ENCODE data around the gene TMEM161A. TPM values are rescaled to one million over a fixed set of nuclear protein-coding genes. Genes with fewer than 3 reads are reported as not detected.

The TMEM161A gene
- total and polyA plus RNA-seq, 2 of the 13 experiments (the other 11 are each of a cell fraction or from before 2014, with no cell fraction given): 25.9 to 31.4 TPM

- no peak for TF ChIP-seq ZNF276 (CRISPR knock-in tag; IDR thresholded peaks at IDR 0.05; ENCODE audit: low read depth)
- TF ChIP-seq ZNF703 (CRISPR knock-in tag; IDR thresholded peaks at IDR 0.05; ENCODE audit: borderline replicate concordance): no peak
- no peak for TF ChIP-seq NFYB (CRISPR knock-in tag; IDR thresholded peaks at IDR 0.05)
- TF ChIP-seq ZNF839 (CRISPR knock-in tag; IDR thresholded peaks at IDR 0.05; ENCODE audit: borderline replicate concordance): peak; percentile 87; the same call in 1 of the 2 replicates
- no peak; the same call in 1 of the 2 replicates for TF ChIP-seq ZNF556 (CRISPR knock-in tag; IDR thresholded peaks at IDR 0.05; ENCODE audit: borderline replicate concordance)
- TF ChIP-seq KDM3A (CRISPR knock-in tag; IDR thresholded peaks at IDR 0.05; ENCODE audit: low read depth): 0 out of 2 replicates have a peak, but pooled peaks have one; percentile 66
- TF ChIP-seq ZNF878 (CRISPR knock-in tag; IDR thresholded peaks at IDR 0.05): peak; percentile 87
- TF ChIP-seq IRF1 (CRISPR knock-in tag; IDR thresholded peaks at IDR 0.05; ENCODE audit: low read depth): no peak
- TF ChIP-seq ZFY (CRISPR knock-in tag; IDR thresholded peaks at IDR 0.05): peak; percentile 58; the same call in 1 of the 2 replicates
- no peak for TF ChIP-seq SNAPC4 (CRISPR knock-in tag; IDR thresholded peaks at IDR 0.05)
- TF ChIP-seq SYNCRIP (IDR thresholded peaks at IDR 0.05; ENCODE audit: insufficient read depth, low read depth, low read length): no peak
- no peak for TF ChIP-seq ZNF678 (CRISPR knock-in tag; IDR thresholded peaks at IDR 0.05)
- TF ChIP-seq PAX8 (CRISPR knock-in tag; IDR thresholded peaks at IDR 0.05; ENCODE audit: borderline replicate concordance): no peak
- no peak for TF ChIP-seq ISX (CRISPR knock-in tag; conservative IDR thresholded peaks at IDR 0.05)
- no peak for TF ChIP-seq SP1 (IDR thresholded peaks at IDR 0.05)
- peak; percentile 53; the same call in 1 of the 2 replicates for TF ChIP-seq SP1 (CRISPR knock-in tag; IDR thresholded peaks at IDR 0.05)
- peak; percentile 92 for TF ChIP-seq TFAP4 (IDR thresholded peaks at IDR 0.05; ENCODE audit: borderline replicate concordance, low read depth)
- peak; percentile 88; the same call in 1 of the 2 replicates for TF ChIP-seq CBFB (CRISPR knock-in tag; IDR thresholded peaks at IDR 0.05)
- no peak for TF ChIP-seq ZKSCAN5 (CRISPR knock-in tag; IDR thresholded peaks at IDR 0.05)
- TF ChIP-seq ATM (IDR thresholded peaks at IDR 0.05; ENCODE audit: borderline replicate concordance): no peak
- 0 out of 2 replicates have a peak, but pooled peaks have one; percentile 26 for TF ChIP-seq ZNF607 (CRISPR knock-in tag; IDR thresholded peaks at IDR 0.05; ENCODE audit: borderline replicate concordance)
Observed at GRCh38 chr19:19171821-19172532, 33.7 kb upstream of the TMEM161A start (continued).
